OCI-M2 (cell line): ENCODE results near the gene RRAS.

Source experiments
- DNase-seq: peaks from one replicate; lab custom pipeline; 2025; ENCODE audit not compliant: unreplicated experiment; lab: John Stamatoyannopoulos, UW

Gene RRAS

DNA sequence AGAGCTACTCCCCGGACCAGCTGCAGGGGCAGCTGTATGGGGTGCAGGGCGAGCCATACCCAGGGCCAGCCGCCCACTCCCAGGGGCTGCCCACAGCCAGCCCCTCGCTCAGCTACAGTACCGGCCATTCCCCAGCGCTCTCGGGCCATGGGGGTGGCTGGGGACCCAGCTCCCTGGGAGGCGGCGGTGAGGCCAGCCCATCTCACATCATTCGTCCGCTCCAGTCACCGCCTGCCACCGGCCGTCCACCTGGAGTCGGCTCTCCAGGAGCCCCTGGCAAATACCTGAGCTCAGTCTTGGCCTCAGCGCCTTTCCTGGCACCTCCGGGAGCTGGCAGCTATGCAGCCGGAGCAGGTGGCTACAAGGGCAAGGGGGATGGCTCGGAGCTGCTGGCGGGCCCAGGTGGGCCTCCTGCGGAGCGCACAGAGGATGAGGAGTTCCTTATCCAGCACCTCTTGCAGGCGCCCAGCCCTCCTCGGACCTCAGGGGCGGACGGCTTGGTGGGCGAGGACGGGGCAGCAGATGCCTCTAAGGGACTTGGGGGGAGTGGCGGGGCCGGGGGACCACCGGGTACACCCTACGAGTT is 44.0 kb downstream of the RRAS start:
- no peak for DNase-seq

DNA sequence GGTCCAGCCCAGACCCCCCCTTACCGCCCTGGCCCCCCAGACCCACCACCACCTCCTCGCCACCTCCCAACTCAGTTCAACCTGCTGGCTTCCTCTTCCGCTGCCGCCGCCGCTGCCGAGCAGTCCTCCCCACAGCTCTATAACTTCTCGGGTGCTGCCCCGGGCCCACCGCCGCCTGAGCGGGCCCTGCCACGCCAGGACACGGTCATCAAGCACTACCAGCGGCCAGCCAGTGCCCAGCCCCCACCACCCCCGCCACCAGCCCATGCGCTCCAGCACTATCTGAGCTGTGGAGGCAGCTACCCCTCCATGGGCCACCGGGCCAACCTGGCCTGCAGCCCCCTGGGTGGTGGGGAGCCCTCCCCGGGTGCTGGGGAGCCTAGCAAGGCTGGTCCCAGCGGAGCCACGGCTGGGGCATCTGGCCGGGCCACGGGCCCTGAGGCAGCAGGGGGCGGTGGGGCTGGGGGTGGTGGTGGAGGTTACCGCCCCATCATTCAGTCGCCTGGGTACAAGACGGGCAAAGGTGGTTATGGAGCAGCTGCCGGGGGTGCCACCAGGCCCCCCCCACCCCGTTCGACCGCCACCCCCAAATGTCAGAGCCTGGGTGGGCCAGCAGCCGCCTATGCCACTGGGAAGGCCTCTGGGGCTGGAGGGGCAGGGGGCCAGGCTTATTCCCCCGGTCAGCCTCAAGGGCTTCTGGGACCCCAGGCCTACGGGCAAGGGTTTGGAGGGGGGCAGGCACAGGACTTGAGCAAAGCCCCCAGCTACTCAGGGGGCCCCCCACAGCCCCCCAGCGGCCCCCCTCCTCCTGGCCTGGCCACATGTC is 44.7 kb downstream of the RRAS start:
- no peak for DNase-seq

DNA sequence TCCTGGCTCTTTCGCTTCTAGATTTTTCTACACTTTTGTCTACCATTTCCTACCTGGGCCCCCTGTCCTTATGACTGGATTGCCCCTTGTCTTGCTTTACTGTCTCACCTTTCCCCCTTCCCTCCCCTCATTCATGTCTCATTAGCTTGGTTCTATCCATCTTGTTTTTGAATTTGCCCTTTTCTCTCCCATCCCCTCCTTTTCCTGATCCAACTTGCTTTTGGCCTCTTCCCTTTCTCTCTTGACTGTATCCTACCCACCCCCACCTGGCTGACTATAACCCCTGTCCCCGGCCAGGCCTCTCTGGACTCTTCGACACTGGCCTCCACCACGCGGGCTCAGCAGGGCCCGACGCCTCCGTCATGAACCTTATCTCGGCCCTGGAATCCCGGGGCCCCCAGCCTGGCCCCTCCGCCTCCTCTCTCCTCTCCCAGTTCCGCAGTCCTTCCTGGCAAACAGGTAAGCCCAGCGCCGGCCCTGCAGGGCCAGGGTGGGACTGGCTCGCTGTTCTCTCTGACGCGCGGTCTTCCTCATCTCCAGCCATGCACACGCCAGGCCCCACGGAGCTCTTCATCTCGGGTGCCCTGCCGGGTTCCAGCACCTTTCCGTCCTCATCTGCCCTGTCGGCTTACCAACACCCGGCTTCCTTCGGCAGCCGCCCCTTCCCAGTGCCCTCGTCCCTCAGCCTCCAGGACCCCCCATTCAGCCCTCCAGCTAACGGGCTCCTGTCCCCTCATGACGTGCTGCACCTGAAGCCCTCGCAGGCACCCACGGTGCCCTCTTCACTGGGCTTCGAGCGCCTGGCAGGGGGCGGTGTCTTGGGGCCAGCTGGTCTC is 45.6 kb downstream of the RRAS start:
- no peak for DNase-seq

DNA sequence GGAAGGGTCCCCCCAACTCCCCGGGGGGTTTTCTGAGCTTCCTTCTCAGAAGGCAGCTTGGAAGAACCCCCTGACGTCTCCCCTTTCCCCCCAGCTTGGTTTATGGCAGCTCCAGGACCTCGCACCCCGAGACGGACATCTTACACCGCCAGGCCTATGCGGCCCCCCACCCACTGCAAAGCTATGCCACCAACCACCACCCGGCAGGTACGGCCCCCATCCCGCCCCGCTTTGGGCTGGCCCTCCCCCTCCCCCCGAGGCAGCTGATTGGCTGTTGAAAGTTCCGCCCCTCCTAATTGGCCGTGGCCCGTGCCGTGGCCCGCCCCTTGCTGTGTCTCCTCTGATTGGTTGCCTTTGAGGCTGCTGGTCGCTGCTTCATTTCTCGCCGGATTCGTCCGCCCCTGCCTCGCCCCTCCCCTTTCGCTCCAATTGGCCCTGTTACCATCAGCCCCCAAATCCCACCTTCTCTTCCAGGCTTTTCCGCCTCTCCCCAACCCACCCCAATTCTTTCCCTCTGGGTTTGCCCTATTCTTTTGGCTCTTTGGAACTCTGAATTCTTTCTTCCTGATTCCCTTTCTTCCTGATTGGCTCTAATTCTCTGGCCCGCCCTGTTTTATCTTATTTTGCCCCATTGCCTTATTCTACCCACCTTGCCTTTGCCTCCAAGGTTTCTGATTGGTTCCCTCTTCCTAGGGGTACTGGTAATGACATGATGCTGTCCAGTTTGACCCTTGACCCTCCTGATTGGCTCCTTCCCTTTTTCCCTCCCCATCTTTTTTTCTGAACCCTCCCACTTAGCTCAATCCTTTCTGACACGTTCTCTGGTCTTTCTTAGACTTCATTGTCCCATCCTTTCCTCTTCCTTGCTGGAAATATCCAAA is 46.5 kb downstream of the RRAS start:
- no peak for DNase-seq

DNA sequence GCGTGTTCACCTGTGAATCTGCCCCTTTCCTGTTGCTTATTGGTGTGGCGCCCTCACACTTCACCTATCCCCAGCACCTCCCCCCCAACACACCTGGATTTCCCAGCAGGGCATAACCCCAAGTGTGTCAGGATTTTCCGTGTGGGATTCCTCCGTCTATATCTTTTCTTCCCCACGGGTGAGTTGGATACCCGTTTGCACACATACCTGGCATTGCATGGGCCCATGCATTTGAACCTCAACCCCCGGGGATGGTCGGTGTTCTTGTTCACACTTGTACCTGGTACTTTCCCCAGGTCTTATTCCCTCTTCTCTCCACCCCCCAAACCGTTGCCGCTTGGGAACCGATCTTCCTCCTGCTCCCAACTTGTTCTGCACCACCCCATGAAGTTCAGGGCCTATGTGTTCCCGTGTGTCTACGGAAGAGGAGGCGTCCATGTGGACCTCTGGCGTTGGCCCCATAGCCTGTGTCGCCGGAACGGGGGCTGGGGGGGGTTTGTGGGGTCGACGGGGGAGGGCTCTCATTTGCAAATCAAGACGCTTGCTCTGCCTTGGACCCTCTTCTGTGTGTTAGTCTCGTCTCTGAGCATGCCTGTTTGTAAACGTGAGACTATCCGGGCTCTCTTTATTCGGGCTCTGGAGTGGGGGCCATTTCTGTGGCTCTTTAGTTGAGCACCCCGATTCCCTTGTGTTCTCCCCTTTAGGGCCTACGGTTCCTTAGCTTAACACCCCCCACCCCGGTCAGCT is 47.3 kb downstream of the RRAS start:
- DNase-seq, result no peak

DNA sequence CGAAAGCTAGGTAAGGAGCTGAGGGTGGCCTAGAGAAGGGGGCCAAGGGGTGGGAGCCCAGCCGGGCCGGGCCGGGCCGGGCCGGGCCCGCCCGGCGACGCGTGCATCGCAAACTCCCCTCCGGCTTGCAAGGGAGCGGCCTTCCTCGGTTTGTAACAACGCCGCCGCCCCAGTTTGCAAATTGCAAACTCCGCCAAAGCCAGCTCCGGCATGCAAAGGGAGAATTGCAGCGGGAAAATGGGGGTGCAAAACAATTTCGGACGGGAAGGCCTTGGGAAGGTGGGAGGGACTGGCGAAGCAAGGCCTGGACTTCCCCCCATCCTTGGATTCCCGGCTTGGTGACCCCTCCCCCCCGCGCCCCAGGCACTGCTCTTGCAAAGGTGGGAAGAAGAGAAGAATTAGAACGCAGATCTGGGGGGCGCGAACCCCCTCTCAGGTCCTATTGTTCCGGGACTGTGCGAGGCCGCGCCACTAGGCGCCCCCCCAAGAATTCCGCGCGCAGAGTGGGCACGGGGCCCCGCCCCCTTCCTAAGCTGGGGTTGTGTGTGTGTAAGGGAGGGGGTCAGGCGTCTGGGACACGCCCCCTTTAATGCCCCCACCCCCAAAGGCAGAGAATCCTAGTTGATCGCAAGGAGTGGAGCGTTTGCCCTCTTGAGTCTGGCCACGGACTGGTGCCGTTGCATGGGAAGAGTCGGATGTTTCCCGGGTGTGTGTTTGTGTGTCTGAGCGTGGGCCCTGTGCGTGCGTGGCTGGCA is 48.0 kb downstream of the RRAS start:
- DNase-seq, result no peak

DNA sequence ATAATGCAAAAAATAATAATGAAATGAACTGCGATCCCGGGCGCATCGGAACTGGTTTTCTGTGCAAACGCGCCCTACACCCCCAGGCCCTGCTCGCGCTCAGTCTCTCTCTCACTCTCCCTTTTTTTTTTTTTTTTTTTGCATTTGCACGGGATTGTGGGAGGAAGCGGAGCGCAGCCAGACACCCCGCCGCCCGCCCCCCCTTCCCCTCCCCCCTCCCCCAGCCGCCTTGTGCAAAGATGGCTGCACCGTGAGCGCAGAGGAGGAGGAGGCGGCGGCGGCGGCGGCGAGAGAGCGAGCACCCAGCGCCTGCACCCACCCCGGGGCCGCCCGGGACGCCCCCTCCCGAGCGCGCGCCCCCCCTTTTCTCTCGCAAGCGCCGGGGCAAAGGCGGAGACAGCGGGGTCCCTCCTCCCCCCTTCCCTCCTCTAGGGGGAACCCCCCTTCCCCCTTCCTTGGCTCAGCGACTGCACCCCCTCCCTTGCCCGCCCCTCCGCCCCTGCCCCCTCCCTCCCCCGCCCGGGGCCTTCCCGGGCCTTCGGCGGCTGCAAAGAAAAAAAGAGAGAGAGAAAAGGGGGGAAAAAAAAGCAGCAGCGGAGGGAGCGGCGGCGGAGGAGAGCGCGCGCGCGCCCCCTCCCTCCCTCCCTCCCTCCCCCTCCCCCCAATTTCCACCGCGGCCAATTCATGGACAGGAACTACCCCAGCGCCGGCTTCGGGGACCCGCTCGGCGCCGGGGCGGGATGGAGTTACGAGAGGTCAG is 48.8 kb downstream of the RRAS start, which contains the start of gene PRR12:
Gene PRR12 (plus strand): TSS at position 212 of the 760 bp plus-strand sequence. CDS start 473 bp downstream, at position 685.
- no peak for DNase-seq

DNA sequence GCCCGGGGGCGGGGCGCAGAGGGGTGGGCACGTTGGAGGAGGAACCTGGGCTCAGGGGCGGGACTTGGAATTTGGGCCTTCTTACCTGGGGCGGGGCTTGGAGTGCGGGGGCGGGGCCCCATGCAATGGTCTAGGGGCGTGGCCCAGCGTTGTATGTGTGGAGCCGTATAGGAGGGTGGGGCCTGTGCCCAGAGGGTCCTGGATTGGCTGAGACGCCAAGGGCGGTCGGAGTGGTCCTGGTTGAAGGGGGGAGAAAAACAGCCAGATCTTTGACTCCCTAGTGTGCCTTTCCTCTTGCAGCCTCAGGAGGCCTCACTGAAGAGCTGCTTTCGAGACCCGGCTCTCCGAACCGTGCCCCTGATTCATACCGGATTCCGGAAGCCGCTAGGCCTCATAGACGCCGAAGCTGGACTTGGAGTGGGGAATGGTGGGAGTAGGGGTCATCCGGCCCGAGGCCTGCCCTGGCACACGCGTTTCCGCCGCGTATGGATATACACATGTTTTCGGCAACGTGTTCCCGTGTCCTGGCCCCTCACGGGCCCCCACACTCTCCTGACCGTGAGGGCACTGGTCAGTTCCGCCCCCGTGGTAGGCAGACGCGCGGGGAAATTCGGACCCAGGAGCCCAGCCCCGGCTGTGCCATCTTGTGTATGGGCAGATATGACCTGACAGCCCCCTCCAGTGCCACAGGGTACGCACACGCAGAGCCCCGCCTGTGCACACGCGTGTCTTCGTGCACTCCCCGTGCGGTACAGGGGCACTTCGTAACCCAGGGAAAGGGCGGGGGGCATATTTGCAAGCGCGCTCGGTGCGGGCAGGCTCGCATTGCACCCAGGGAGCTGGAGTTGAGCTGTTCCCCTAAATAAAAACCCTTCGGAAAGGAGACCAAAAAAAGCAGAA is 49.6 kb downstream of the RRAS start:
- DNase-seq, result peak; percentile 84

DNA sequence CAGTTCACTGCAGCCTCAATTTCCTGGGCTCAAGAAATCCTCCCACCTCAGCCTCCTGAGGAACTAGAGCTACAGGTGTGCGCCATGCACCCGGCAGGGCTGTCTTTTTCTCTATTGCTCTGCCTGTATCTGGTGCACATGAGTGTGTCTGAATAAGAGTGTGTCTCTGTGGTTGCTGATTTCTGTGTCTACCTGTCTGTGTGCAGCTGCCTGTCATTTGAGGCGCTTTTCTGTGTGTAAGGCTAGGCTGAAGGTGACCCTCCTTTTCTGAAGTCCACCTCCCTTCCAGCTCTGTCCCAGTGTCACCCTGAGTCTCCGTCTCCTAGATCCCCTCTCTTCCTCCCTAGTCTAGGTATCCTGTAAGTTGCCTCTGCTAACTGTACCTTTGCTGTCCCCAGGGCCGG is 50.4 kb downstream of the RRAS start:
- DNase-seq, result no peak

DNA sequence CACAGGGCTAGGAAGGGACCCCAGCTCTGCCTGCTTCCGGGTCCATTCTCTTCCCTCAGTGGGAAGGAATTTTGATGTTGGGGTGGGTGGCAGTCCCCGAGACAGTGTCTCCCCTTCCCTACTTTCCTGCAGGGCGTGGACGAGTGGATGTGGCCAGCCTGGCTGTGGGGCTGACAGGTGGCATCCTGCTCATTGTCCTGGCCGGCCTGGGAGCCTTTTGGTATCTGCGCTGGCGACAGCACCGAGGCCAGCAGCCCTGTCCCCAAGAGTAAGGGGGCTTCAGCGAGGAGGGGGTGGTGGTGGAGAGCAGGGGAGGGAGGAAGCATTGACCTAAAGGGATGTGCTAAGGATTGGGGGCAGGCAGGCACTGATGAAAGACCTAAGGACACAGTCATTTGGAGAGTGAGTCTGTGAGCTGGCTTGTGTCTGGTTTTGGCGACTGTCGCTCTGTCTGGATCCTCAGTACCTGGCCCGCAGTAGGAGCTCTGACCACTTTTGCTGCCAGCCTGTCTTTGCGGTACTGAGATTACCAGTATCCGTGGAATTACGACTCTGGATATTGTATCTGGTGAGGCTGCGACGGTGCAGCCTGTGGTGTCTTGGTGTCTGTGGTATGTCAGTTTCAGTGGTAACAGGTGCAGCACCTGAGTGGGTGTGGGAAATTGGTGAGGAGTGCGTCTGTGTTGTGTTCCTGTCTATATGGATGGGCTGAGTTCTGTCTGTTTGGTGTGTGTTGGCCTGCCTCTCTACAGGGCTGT is 51.4 kb downstream of the RRAS start:
- DNase-seq, result no peak

DNA sequence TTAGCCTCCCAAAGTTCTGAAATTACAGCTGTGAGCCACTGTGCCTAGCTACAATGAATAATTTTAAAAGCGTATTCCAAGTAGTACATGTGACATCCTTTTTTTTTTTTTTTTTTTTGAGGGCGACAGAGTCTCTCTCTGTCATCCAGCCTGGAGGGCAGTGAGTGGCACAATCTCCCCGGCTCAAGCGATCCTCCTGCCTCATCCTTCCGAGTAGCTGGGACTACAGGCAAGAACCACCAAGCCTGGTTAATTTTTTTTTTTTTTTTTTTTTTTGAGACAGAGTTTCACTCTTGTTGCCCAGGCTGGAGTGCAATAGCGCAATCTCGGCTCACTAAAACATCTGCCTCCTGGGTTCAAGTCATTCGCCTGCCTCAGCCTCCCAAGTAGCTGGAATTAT is 52.7 kb downstream of the RRAS start:
- DNase-seq, result no peak
